ENCODE results near the gene PCDHGA6.

DNA sequence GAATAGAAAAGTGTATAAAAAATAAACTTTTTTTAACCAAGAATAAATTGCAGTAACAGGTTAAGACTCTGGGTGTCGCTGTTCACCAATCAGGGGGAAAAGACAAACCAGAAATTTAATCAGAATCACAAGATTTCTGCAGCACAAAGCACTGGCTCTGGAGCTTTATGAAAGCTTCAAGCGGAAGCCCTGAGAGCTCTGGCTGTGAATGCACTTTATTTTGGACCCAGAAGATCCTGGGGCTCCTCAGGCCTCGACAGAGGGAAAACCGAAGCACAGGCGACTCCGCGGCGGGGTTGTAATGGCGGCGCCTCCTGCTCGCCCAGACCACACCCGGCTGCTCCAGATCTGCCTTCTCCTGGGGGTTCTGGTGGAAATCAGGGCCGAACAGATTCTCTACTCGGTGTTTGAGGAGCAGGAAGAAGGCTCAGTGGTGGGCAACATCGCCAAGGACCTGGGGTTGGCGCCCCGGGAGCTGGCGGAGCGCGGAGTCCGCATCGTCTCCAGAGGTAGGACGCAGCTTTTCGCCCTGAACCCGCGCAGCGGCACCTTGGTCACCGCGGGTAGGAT lies 18.7 kb upstream of the PCDHGA6 start, which contains the start of gene PCDHGA4:
- TF ChIP-seq, protein P1, sequence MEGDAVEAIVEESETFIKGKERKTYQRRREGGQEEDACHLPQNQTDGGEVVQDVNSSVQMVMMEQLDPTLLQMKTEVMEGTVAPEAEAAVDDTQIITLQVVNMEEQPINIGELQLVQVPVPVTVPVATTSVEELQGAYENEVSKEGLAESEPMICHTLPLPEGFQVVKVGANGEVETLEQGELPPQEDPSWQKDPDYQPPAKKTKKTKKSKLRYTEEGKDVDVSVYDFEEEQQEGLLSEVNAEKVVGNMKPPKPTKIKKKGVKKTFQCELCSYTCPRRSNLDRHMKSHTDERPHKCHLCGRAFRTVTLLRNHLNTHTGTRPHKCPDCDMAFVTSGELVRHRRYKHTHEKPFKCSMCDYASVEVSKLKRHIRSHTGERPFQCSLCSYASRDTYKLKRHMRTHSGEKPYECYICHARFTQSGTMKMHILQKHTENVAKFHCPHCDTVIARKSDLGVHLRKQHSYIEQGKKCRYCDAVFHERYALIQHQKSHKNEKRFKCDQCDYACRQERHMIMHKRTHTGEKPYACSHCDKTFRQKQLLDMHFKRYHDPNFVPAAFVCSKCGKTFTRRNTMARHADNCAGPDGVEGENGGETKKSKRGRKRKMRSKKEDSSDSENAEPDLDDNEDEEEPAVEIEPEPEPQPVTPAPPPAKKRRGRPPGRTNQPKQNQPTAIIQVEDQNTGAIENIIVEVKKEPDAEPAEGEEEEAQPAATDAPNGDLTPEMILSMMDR (IDR thresholded peaks at IDR 0.05): peak in 3 of 4 experiments; percentile 14 to 47 (median 23)
- TF ChIP-seq POLR2A (IDR thresholded peaks at IDR 0.05): no peak

Data from gastroesophageal sphincter (tissue), 3 donors.